ENCODE data around the gene IFNL3.
"Not testable (repeated sequence)": the region's sequence is repeated elsewhere in the genome, so short reads cannot be mapped to it uniquely, and the experiment has no call there.

Gene IFNL3

GRCh38 chr19:39252458-39252857, 7.7 kb upstream of the IFNL3 start:
- no peak for DNase-seq

- DNase-seq: no peak
Measured at GRCh38 chr19:39251846-39252245, 7.0 kb upstream of the IFNL3 start.

- DNase-seq: no peak
Measured at GRCh38 chr19:39251081-39251480, 6.3 kb upstream of the IFNL3 start.

- DNase-seq: no peak
Measured at GRCh38 chr19:39248806-39249205, 4.0 kb upstream of the IFNL3 start, which contains the start of gene IFNL4. IFNL4 (minus strand) TSS chr19:39248856.

- DNase-seq: no peak
Measured at GRCh38 chr19:39247701-39248664, 3.2 kb upstream of the IFNL3 start.

GRCh38 chr19:39246951-39247669, 2.3 kb upstream of the IFNL3 start:
- DNase-seq: no peak

- not testable (repeated sequence) for DNase-seq
Measured at GRCh38 chr19:39245166-39245565, 360 bp upstream of the IFNL3 start.

- not testable (repeated sequence) for DNase-seq
Measured at GRCh38 chr19:39243741-39244140, 1.1 kb downstream of the IFNL3 start.

- no peak for DNase-seq
Measured at GRCh38 chr19:39240421-39240820, 4.4 kb downstream of the IFNL3 start.

- DNase-seq: no peak
Measured at GRCh38 chr19:39238944-39239343, 5.9 kb downstream of the IFNL3 start.

GRCh38 chr19:39238209-39238608, 6.6 kb downstream of the IFNL3 start:
- DNase-seq: no peak

- peak in 1 of 2 experiments; percentile 2 for DNase-seq
Measured at GRCh38 chr19:39237200-39238184, 7.3 kb downstream of the IFNL3 start.

- DNase-seq: no peak
Measured at GRCh38 chr19:39236527-39236926, 8.3 kb downstream of the IFNL3 start.

GRCh38 chr19:39232708-39233107, 12.1 kb downstream of the IFNL3 start:
- DNase-seq: no peak

- DNase-seq: no peak
Measured at GRCh38 chr19:39230096-39230764, 14.6 kb downstream of the IFNL3 start.

- no peak for DNase-seq
Measured at GRCh38 chr19:39224910-39225309, 19.9 kb downstream of the IFNL3 start.

- DNase-seq: no peak
Measured at GRCh38 chr19:39223703-39224279, 21.0 kb downstream of the IFNL3 start.

GRCh38 chr19:39219108-39219507, 25.7 kb downstream of the IFNL3 start:
- DNase-seq: not testable (repeated sequence)

- no peak for DNase-seq
Measured at GRCh38 chr19:39218230-39219007, 26.4 kb downstream of the IFNL3 start.

GRCh38 chr19:39217094-39217493, 27.7 kb downstream of the IFNL3 start:
- DNase-seq: no peak

GRCh38 chr19:39215323-39215722, 29.5 kb downstream of the IFNL3 start:
- DNase-seq: not testable (repeated sequence)

Measured in NCI-H2081 (cell line).